VCaP (cell line): ENCODE results near the gene TNNI3K.

ENCODE experiments used
- H3K27ac ChIP-seq: fragments of 450-650 bp; 2 replicates; pipeline ENCODE4 v1.5.1; 2017
- CTCF ChIP-seq: fragments of 450-650 bp; conservative IDR thresholded peaks from 2 replicates; pipeline ENCODE4 v1.5.1; 2017; ENCODE audit warnings: mild to moderate bottlenecking, moderate library complexity

Gene TNNI3K

GRCh38 chr1:74570797-74571492 lies 335.8 kb downstream of the TNNI3K start:
- H3K27ac ChIP-seq = no peak overlapping the region
- no peak for TF ChIP-seq CTCF

- TF ChIP-seq CTCF = no peak
- H3K27ac ChIP-seq = no peak overlapping the region
Observed at GRCh38 chr1:74571493-74571800, 336.3 kb downstream of the TNNI3K start.

- H3K27ac ChIP-seq = no peak overlapping the region
- TF ChIP-seq CTCF = no peak
Observed at GRCh38 chr1:74571891-74572290, 336.7 kb downstream of the TNNI3K start.

- H3K27ac ChIP-seq = no peak overlapping the region
- no peak for TF ChIP-seq CTCF
Observed at GRCh38 chr1:74578101-74578500, 342.9 kb downstream of the TNNI3K start.

GRCh38 chr1:74579425-74579824 lies 344.2 kb downstream of the TNNI3K start:
- H3K27ac ChIP-seq = no peak overlapping the region
- TF ChIP-seq CTCF = no peak

GRCh38 chr1:74583397-74583796 lies 348.2 kb downstream of the TNNI3K start:
- no peak for TF ChIP-seq CTCF
- H3K27ac ChIP-seq = no peak overlapping the region

- no peak overlapping the region for H3K27ac ChIP-seq
- TF ChIP-seq CTCF = no peak
Observed at GRCh38 chr1:74584185-74584584, 349.0 kb downstream of the TNNI3K start.
